ENCODE measurements around the gene ACACA. TPM values are rescaled to one million over a fixed set of nuclear protein-coding genes. Genes with fewer than 3 reads are reported as not detected.
A peak's percentile ranks its signal among the peaks of the same experiment; 100 is the strongest.

ACACA gene
- total RNA-seq, 2 experiments from 2014 or later: 45.1 to 45.9 TPM

DNA sequence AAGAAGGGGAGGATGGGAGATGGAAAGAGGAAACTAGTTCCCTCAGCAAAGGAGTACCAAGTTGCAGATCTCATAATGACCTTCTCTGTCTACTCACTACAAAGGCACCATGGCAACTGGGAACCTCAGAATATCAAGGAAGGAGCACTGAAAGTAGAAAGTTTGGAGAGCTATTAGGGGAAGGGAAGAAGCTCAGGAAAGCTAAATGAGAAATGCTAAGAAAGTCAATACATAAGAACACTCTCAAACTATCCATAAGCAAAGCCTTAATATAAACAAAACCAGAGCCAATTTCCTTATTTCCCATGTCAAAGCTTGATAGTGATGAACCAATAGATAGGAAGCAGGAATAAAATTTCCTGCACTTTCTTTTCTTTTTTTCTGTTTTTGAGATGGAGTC lies 88.8 kb downstream of the ACACA start:
- DNase-seq: no peak
- no peak overlapping the region for H3K4me3 Mint-ChIP-seq
- ATAC-seq (ENCODE audit: low read depth): no peak
- H3K9me3 Mint-ChIP-seq: no peaks in the 10 kb centered on the region
- no peaks in the 10 kb centered on the region for H3K27me3 Mint-ChIP-seq
- POLR2A ChIA-PET: no interaction called here
- no peak overlapping the region for H3K27ac Mint-ChIP-seq
- peaks cover 15% of the 10 kb centered on the region for H3K36me3 Mint-ChIP-seq
- peaks cover 4% of the 10 kb centered on the region for H3K4me1 Mint-ChIP-seq

DNA sequence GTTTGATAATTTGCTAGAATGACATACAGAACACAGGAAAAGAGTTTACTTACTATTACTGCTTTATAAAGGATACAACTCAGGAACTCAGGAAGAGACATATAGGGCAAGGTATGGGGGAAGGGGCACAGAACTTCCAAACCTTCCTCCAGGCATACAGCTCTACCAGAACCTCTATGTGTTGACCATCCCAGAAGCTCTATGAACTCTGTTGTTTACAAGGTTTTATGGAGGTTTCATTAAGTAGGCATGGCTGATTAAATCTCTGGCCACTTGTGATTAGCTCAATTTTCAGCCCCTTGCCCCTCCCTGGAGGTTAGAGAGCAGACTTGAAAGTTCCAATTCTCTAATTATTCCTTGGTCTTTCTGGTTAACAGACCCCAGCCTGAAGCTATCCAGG lies 91.0 kb downstream of the ACACA start:
- POLR2A ChIA-PET: no interaction called here
- DNase-seq: no peak
- Mint-ChIP-seq H3K27ac (no peak overlapping the region), H3K4me3 (no peak overlapping the region), H3K27me3 (no peaks in the 10 kb centered on the region), H3K9me3 (no peaks in the 10 kb centered on the region), H3K4me1 (peaks cover 4% of the 10 kb centered on the region), H3K36me3 (peaks cover 27% of the 10 kb centered on the region)
- no peak for ATAC-seq (ENCODE audit: low read depth)

DNA sequence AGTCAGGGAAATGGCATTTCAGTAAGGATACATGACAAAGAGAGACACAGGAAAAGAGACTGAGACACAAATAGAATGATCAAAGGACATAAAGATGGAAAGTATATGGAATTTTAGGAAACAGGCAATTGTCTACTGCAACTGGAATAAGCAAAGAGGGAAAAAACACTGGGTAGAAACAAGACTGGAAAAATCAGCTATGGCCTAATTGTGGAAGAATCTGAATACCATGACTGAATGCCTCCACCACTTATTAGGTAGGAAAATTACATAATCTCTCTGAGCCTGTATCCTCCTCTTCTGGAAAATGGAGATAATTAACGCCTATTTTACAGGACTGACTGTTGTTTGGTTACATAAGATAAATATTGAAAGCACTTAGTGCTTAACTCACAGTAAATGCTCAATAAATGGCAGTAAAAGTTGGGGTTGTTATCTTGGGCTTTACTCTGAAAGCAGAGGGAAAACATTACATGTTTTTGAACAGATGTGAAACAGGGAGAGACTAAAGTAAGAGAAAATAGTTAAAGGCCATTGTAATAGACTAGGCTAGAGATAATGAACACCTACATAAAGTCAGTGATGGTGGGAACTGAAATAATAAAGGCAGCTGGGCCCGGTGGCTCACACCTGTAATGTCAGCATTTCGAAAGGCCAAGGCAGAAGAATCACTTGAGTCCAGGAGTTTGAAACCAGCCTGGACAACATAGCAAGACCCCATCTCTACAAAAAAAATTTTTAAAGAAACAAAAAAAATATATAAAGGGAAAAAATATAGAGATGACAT lies 94.3 kb downstream of the ACACA start:
- POLR2A ChIA-PET: no interaction called here
- Mint-ChIP-seq H3K4me1 (no peaks in the 10 kb centered on the region), H3K27ac (no peak overlapping the region), H3K36me3 (peaks cover 22% of the 10 kb centered on the region), H3K9me3 (no peaks in the 10 kb centered on the region), H3K4me3 (no peak overlapping the region), H3K27me3 (no peaks in the 10 kb centered on the region)
- DNase-seq (no peak), ATAC-seq (ENCODE audit: low read depth) (no peak)

DNA sequence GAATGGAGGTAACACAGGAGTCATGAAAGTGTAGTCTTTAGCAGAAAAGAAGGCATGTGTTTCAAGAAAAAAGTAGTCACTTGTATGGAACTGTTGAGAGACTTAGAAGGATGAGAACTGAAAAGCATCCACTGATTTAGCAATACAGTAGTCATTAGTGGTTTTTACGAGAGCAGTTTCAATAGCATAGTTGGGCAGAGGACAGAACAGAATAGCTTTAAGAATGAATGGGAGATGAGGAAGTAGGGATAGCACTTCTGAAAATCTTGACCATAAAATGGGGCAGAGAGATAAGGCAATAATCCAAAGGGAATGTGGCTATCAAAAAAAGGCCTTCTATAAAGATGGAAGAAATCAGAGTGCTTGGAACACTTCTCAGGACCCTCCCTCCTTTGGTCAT lies 95.7 kb downstream of the ACACA start:
- ATAC-seq (ENCODE audit: low read depth): no peak
- H3K27ac Mint-ChIP-seq: no peak overlapping the region
- no peak for DNase-seq
- no peaks in the 10 kb centered on the region for H3K4me1 Mint-ChIP-seq
- no peak overlapping the region for H3K4me3 Mint-ChIP-seq
- no peaks in the 10 kb centered on the region for H3K9me3 Mint-ChIP-seq
- POLR2A ChIA-PET: no interaction called here
- peaks cover 15% of the 10 kb centered on the region for H3K36me3 Mint-ChIP-seq
- no peaks in the 10 kb centered on the region for H3K27me3 Mint-ChIP-seq

DNA sequence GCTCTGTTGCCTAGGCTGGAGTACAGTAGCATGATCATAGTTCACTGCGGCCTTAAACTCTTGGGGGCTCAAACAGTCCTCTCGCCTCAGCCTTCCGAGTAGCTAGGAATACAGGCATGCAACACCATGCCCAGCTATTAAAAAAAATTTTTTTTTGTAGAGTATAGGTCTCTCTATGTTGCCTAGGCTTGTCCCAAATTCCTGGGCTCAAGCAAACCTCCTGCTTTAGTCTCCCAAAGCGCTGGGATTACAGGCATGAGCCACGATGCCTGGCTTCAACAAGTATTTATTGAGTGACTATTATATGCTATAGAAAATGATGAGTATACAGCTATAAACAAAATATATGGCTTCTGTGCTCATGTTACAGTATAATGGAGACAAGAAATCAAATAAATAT lies 97.6 kb downstream of the ACACA start:
- Mint-ChIP-seq H3K4me3 (no peak overlapping the region), H3K36me3 (peaks cover 12% of the 10 kb centered on the region), H3K9me3 (no peaks in the 10 kb centered on the region), H3K27ac (no peak overlapping the region), H3K27me3 (no peaks in the 10 kb centered on the region), H3K4me1 (no peaks in the 10 kb centered on the region)
- DNase-seq (no peak), ATAC-seq (ENCODE audit: low read depth) (no peak)
- POLR2A ChIA-PET: no interaction called here

DNA sequence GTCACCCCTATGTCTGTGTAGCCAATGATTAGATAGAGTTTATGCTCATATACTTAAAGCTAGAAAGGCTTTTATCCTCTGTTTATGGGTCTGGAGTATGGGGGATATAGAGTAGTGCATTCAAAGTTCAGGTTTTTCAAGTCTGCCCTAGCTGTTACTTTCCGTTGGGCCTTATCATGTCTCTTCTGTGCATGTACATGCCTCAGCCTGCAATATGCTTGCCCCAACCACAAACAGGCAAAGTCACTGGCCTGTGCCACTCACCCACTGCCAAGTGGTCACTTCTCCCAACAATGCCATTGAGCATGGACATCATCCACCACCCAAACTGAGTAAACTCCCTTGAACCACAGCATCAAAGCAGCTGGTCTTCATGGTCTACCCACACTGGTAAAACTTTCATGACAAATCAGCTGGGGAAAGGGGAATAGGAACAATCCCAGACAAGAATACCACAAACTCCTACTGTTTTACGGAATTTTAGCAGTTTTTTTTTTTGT lies 101.2 kb downstream of the ACACA start:
- Mint-ChIP-seq H3K4me1 (no peaks in the 10 kb centered on the region), H3K27ac (no peak overlapping the region), H3K4me3 (no peak overlapping the region), H3K36me3 (peaks cover 3% of the 10 kb centered on the region), H3K9me3 (no peaks in the 10 kb centered on the region), H3K27me3 (no peaks in the 10 kb centered on the region)
- DNase-seq (no peak), ATAC-seq (ENCODE audit: low read depth) (no peak)
- POLR2A ChIA-PET: no interaction called here

DNA sequence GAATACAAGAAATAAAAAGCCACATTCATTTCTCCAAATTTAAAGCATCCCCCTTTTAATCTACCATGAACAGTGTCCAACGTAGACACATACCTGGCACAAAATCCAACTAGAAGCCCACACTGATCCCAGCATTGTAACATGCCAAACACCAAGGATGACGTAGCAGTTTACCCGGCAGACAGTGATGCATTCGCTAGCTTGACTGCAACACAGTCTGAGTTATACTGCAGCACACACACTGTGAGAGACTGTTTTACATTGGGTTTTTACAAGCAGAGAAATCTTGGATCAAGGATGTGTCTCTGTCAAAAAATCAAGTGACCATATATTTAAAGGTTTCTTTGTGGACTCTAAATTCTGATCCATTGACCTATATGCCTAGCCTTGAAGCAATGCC lies 105.3 kb downstream of the ACACA start:
- no peak overlapping the region for H3K27ac Mint-ChIP-seq
- H3K4me1 Mint-ChIP-seq: peaks cover 3% of the 10 kb centered on the region
- peaks cover 4% of the 10 kb centered on the region for H3K36me3 Mint-ChIP-seq
- POLR2A ChIA-PET: interaction anchor here (0.7 kb wide), 1 partner anchor 1360 kb away, joined by 5 read pairs; no protein-coding TSS in a partner anchor
- H3K4me3 Mint-ChIP-seq: no peak overlapping the region
- H3K27me3 Mint-ChIP-seq: no peaks in the 10 kb centered on the region
- no peaks in the 10 kb centered on the region for H3K9me3 Mint-ChIP-seq
- ATAC-seq (ENCODE audit: low read depth) (no peak), DNase-seq (no peak)

DNA sequence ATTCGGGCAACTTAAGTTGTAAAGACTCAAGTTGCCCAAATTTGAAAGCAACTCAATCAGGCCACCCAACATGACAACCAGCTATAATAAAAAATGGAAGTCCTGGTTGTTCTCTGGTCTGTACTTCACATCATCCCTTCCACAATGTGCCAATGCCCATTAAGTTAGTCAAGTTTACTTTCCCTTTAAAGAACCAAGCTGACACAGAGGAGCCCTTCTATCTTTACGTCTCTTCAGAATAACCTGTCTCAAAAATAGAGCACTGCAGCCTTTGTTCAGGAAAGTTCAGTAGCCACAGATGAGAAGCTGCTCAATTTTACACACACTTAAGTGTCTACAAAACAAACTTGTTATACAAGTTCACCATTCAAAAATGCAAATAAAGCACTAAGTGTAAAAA lies 106.0 kb downstream of the ACACA start:
- POLR2A ChIA-PET: no interaction called here
- Mint-ChIP-seq H3K9me3 (no peaks in the 10 kb centered on the region), H3K4me3 (no peak overlapping the region), H3K36me3 (peaks cover 4% of the 10 kb centered on the region), H3K27me3 (no peaks in the 10 kb centered on the region), H3K4me1 (peaks cover 3% of the 10 kb centered on the region), H3K27ac (no peak overlapping the region)
- ATAC-seq (ENCODE audit: low read depth): no peak
- DNase-seq: no peak

DNA sequence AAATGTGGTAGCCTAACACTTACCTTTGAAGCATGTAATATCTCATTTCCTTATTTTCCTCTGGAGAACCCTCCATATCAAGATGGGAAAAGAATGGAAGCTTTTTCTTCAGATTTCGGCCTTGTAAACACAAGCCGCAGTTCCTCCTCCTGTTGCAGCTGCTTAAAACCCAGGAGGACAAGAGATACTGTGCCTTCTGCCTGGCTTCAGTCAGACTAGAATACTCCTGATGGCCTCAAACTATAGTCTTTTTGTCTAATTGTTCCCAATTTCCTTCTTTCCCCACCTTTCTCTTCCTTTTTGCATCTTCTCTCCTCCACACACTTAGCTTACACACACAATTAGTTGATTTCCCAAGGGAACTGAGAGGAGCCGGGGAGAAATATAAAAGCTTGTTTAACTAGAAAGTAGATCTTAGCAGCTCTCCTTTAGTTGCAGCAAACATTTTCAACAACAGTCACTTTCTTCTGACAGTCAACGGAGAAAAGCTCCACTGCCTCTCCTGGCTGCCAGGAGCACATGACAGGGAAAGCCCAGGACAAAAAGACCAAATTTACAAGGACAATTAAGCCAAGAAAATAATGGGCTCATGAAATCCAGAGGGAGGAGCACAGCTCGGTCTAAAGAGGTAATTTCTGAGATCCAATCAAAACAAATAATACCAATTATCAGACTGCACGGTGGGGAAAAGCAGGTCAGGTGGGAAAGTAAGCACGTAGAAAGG lies 107.2 kb downstream of the ACACA start:
- Mint-ChIP-seq H3K4me1 (peaks cover 3% of the 10 kb centered on the region), H3K27me3 (no peaks in the 10 kb centered on the region), H3K4me3 (no peak overlapping the region), H3K27ac (no peak overlapping the region), H3K9me3 (no peaks in the 10 kb centered on the region), H3K36me3 (peaks cover 4% of the 10 kb centered on the region)
- DNase-seq (no peak), ATAC-seq (ENCODE audit: low read depth) (no peak)
- POLR2A ChIA-PET: no interaction called here

DNA sequence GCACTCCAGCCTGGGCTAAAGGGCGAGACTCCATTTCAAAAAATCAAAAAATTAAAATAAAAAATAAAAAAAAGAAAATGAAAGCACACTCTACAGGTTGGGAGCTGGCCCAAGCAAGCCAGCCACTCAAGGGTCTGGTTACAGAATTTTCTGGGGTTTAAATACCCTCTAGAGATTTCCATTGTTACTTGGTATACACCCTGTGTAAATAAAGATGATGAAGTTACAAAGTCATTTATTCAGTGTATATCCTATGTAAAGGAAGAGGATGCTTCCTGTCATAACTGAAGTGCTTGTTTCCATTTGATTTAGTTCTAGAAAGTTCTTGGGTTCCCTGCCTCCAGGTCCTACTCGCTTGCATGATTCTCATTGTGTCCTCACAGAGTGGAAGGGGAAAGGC lies 110.7 kb downstream of the ACACA start:
- Mint-ChIP-seq H3K27ac (no peak overlapping the region), H3K4me1 (peaks cover 3% of the 10 kb centered on the region), H3K27me3 (no peaks in the 10 kb centered on the region), H3K9me3 (no peaks in the 10 kb centered on the region), H3K36me3 (peaks cover 2% of the 10 kb centered on the region), H3K4me3 (no peak overlapping the region)
- DNase-seq: no peak
- ATAC-seq (ENCODE audit: low read depth): no peak
- POLR2A ChIA-PET: no interaction called here

DNA sequence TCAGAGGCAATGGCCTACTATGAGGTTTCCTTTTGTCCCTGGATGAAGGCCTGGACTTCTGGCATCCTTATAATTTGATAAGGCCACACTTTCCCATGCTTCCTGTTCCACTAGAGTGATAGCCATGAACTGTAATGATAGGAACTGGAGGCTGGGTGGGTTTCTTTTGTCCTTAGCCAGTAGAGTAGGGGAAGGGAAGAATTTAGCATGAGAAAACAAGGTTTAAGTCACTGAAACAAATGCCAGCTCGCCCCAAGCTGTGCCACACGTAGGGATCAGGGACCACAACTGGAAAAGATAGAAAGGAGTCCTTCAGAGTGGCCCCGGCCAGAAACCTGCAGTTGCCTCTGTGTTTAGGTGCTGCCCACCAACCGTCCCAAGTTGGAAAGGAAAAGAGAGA lies 111.7 kb downstream of the ACACA start:
- no peaks in the 10 kb centered on the region for H3K27me3 Mint-ChIP-seq
- H3K9me3 Mint-ChIP-seq: no peaks in the 10 kb centered on the region
- H3K27ac Mint-ChIP-seq: peak overlapping the region; percentile 42
- H3K36me3 Mint-ChIP-seq: peaks cover 2% of the 10 kb centered on the region
- no peak overlapping the region for H3K4me3 Mint-ChIP-seq
- POLR2A ChIA-PET: no interaction called here
- DNase-seq: no peak
- no peak for ATAC-seq (ENCODE audit: low read depth)
- peaks cover 3% of the 10 kb centered on the region for H3K4me1 Mint-ChIP-seq

DNA sequence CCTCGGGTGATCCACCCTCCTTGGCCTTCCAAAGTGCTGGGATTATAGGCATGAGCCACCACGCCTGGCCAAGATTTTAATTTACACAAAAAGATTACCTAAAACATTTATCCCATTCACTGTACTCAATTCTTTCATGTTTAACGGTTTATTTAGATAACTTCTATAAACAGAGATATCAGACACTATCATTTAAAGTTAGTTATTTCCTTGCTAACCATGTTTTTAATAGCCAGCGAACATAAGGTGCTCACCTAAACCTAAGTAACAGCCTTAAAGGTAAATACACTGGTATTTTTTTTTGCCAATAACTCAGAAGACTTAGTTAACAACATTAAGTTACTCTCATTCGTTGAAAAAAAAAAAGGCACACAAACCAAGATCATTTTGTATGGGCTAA lies 112.9 kb downstream of the ACACA start:
- peaks cover 2% of the 10 kb centered on the region for H3K36me3 Mint-ChIP-seq
- ATAC-seq (ENCODE audit: low read depth) (no peak), DNase-seq (no peak)
- H3K4me3 Mint-ChIP-seq: no peak overlapping the region
- POLR2A ChIA-PET: no interaction called here
- peaks cover 3% of the 10 kb centered on the region for H3K4me1 Mint-ChIP-seq
- H3K27ac Mint-ChIP-seq: no peak overlapping the region
- no peaks in the 10 kb centered on the region for H3K9me3 Mint-ChIP-seq
- H3K27me3 Mint-ChIP-seq: no peaks in the 10 kb centered on the region

DNA sequence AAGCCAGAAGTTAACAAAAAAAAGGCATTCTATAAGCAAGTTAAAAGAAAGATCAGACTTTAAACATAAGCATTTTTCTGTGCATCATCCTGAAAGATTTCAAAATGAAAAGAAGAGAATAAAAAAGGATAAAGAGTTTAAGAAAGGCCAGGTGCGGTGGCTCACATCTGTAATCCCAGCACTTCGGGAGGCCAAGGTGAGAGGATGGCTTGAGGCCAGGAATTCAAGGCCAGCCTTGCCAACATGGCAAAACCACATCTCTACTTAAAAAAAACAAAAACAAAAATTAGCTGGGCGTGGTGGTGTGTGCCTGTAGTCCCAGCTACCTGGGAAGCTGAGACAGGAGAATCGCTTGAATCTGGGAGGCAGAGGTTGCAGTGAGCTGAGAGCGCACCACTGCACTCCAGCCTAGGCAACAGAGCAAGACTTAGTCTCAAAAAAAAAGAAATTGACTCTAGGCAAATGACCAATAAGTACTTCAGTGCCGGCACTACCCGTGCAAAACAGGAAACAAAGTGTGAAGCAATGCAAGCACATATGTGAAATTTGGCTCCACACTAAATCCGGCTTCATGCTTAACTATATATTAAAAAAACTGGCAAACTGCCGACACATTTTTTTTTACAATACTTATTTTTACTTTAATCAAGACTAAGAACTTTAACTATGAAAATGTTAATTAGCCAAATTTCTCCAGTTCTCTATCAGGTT lies 114.1 kb downstream of the ACACA start:
- ATAC-seq (ENCODE audit: low read depth) (no peak), DNase-seq (no peak)
- no peaks in the 10 kb centered on the region for H3K9me3 Mint-ChIP-seq
- POLR2A ChIA-PET: no interaction called here
- no peaks in the 10 kb centered on the region for H3K4me1 Mint-ChIP-seq
- H3K36me3 Mint-ChIP-seq: no peaks in the 10 kb centered on the region
- no peak overlapping the region for H3K27ac Mint-ChIP-seq
- H3K4me3 Mint-ChIP-seq: no peak overlapping the region
- no peaks in the 10 kb centered on the region for H3K27me3 Mint-ChIP-seq

DNA sequence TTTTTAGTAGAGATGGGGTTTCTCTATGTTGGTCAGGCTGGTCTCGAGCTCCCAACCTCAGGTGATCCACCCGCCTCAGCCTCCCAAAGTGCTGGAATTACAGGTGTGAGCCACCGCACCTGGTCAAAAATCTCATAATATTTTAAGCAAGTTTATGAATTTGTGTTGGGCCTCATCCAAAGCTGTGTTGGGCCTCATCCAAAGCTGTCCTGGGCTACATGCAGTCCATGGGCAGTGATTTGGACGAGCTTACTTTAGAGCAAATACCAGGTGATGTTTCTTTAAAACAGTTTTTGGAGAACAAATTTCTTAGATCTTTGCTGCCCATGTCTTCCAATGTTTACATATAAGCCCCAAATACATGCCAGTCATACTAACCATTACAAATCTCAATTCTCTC lies 115.3 kb downstream of the ACACA start:
- H3K9me3 Mint-ChIP-seq: no peaks in the 10 kb centered on the region
- H3K27me3 Mint-ChIP-seq: no peaks in the 10 kb centered on the region
- DNase-seq: no peak
- no peak overlapping the region for H3K4me3 Mint-ChIP-seq
- POLR2A ChIA-PET: no interaction called here
- no peak overlapping the region for H3K27ac Mint-ChIP-seq
- no peaks in the 10 kb centered on the region for H3K36me3 Mint-ChIP-seq
- no peak for ATAC-seq (ENCODE audit: low read depth)
- H3K4me1 Mint-ChIP-seq: no peaks in the 10 kb centered on the region
